Measurements from ENCODE around the gene ACTL10.

- TF ChIP-seq EZH2 (IDR thresholded peaks at IDR 0.05; ENCODE audit: insufficient read depth, low read length) (no peak), CTCF (IDR thresholded peaks at IDR 0.05; ENCODE audit: insufficient read depth, low read depth, low read length) (no peak)
Measured at GRCh38 chr20:33696448-33696847, 29.7 kb downstream of the ACTL10 start.

Data from astrocyte (in vitro differentiated cells and primary cell).